ENCODE data around the gene B3GNT9.

Gene B3GNT9

GRCh38 chr16:67109407-67110135 lies 41.2 kb downstream of the B3GNT9 start, which contains the start of gene PHAF1:
Gene PHAF1 (plus strand): TSS chr16:67109941. CDS start chr16:67110176, 235 bp downstream.
- DNase-seq: peak; percentile 91

GRCh38 chr16:67108931-67109406 lies 41.8 kb downstream of the B3GNT9 start:
- no peak for DNase-seq

GRCh38 chr16:67108489-67108888 lies 42.3 kb downstream of the B3GNT9 start:
- DNase-seq: no peak

- no peak for DNase-seq
Measured at GRCh38 chr16:67105881-67106280, 44.9 kb downstream of the B3GNT9 start.

GRCh38 chr16:67105246-67105645 lies 45.6 kb downstream of the B3GNT9 start:
- DNase-seq: no peak

GRCh38 chr16:67104845-67105244 lies 46.0 kb downstream of the B3GNT9 start:
- DNase-seq: no peak

GRCh38 chr16:67104061-67104460 lies 46.7 kb downstream of the B3GNT9 start:
- no peak for DNase-seq

DNA sequence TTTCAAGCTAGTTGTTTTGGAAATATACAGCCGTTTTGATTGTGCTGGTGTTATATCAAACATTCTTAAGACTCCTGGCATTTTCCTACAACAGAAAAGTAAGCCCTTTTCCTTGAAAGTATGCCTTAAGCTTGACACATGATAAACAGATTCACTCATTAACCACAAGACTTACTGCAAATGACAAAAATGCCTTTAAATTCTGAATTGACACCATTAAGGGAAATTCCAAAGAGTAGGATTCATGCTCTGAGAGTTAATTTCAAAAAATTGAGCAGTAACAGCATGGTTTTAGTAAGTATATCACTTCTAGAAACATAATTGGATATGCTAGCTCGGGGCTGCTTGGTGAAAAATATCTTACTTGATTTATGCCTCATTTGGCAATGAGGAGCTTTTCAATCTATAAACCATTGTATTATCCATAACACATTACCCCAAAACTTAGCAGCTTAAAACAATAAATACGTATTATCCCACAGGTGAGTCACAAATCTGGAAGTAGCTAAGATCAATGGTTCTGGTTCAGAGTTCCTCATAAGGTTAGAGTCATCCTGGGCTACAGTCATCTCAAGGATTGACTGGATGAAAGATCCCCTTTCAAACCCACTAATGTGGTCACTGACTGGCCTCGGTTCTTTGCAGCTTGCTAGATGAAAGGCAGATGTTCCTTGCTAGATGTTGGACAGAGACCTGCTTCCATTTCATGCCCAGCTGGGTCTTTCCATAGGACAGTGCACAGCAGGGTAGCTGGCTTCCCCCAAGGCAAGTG lies 49.3 kb downstream of the B3GNT9 start:
- no peak for DNase-seq

DNA sequence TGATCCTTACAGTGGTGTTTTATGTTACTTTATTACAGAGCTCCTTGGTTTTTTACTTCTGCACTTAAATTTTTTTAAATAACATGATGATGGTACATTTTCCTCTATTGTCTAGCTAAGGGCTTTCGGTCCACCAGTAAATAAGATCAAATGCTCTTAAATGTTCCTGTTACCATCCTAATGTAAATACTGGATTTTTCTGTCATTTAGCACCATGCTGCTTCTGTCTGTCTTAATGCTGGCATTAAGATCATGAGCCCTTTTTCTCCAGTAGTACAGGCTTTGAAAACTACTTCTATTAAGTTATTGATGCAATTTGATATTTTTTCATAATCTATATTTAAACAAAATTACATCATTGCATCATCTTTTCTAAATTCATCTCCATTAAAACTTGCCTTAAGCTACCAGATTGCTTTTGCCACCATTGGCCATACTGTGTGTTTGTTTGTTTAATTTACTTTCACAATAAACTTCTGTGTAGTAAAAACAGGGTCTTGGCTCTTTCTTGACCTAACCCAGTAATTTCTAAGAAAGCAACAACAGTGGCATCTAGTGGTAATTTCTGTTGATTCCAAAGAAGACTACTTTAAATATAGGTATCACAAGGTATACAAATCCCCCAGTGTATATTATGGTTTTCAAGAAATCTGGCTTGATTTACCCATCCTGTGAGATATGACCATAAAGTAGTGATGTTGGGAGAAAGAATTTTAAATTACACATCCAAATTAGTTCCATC lies 50.1 kb downstream of the B3GNT9 start:
- DNase-seq: no peak

DNA sequence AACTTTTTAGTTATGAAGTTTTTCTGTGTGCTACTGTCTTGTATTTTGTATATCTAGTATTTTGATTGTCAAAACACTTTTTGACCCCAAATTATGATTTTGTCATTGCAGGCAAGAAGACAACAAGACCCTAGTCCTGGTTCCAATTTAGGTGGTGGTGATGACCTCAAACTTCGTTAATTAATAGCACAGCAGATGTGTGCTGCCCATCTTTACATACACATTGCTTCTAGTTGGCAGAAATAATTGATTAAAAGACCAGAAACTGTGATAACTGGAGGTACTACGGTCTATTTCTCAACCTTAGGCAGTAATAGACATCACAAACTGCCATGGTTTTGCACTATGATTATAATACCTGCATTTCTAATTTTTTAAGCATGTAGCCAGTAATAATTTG lies 52.2 kb downstream of the B3GNT9 start:
- no peak for DNase-seq

Data from NCI-H2171 (cell line).